DMS79 treated with DMSO at 0.1 percent for 48 hours (cell line): ENCODE results near the gene TRIM67.
A peak's percentile ranks its signal among the peaks of the same experiment; 100 is the strongest.
"Not testable (repeated sequence)": the region's sequence is repeated elsewhere in the genome, so short reads cannot be mapped to it uniquely, and the experiment has no call there.

Experiments used
- DNase-seq: peaks from one replicate; lab custom pipeline; 2025; lab: John Stamatoyannopoulos, UW

TRIM67 gene

DNA sequence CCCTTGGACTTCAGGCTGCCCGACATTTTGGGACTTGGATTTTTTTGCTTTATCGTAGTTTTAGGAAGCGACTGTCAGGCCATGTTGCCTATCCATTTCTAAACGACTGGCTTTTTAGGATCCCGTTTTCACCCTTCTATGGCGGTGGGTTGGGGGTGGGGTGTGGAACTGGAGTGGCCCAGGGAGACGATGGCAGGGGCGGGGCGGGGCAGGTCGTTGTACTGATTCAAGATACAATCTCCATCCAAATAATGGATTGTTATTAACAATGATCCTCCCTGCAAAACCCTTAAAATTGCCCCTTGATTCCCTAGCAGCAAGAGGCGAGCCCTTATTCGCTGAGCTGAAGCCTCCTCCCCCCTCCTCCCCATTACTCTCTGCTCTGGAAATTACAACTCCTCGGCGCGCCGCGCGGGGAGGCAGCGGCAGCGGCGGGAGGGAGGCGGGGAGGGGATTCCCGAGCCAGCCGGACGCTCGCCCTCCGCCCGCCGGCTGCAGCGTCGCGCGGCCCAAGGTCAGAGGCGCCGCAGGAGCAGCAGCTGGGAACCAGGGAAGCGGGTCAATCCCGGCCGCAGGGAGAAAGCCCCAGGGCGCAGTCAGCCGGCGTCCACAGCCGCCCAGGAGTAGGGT is at the start of gene TRIM67:
Gene TRIM67 (plus strand): TSS at position 392 of the 630 bp plus-strand sequence. CDS start 912 bp downstream, outside the sequence.
- DNase-seq = peak; percentile 47

GRCh38 chr1:231116738-231117137 is 45.1 kb upstream of the TRIM67 start:
- DNase-seq = no peak

DNA sequence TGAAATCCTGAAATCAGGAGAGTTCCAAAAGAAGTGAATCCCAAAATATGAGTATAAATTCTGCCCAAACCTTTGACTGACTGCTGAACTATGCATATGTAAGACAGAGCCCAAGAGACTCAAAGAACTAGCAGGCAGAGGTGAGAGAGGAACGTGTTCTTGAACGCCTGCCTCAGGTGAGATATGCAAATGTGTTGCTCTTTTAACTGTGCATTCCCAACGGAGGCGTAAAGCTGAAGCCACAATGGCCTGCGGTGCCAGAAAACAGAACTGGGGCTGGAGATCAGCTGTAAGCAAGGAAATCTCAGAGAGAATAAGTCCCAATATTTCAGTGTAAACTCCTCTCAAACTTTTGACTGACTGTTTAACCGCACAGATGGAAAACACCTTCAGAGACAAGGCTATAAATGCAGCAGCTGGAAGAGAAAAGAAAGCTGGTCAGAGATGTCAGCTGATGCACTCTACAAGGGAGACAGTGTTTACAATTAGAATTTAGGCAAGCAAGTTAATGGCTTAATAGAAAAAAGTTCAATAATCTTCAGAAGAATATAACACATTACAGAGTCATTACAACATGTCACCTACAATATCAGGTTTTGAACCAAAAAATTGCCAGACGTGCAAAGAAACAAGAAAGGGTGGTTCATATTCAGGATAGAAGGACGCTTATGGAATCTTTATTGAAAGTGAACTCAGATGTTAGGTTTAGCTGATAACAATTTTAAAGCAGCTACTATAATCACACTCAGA is 43.0 kb upstream of the TRIM67 start:
- DNase-seq = no peak

DNA sequence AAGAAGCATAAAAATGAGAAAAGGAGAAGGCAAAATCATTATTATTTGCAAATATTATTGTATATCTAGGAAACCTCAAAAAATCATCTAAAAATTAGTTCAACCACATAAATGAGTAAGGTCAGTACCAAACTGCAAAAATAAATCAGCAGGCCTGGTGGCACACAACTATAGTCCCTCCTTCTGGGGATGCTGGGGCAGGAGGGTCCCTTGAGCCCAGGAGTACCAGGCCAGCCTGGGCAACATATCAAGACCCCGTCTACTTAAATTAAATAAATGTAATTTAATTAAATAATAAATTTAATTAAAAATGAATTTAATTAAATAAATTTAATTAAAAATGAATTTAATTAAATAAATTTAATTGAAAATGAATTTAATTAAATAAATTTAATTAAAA is 40.3 kb upstream of the TRIM67 start:
- no peak for DNase-seq

DNA sequence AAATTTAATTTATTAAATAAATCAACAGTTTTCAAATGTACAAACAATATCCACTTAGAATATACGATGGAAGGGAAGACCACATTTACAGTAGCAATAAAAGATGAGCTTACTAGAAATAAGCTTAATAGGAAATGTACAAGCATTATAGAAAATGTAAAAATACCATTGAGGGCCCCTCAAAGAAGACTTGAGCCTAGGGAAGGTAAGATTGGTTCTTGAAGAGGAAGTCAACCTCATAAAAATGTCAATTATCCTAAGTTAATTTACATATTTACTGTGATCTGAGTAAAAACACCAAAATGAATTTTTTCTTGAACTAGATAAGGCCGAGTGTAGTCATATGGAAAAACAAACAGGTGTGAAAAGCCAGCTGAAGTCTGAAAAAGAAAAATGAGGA is 39.7 kb upstream of the TRIM67 start:
- no peak for DNase-seq

DNA sequence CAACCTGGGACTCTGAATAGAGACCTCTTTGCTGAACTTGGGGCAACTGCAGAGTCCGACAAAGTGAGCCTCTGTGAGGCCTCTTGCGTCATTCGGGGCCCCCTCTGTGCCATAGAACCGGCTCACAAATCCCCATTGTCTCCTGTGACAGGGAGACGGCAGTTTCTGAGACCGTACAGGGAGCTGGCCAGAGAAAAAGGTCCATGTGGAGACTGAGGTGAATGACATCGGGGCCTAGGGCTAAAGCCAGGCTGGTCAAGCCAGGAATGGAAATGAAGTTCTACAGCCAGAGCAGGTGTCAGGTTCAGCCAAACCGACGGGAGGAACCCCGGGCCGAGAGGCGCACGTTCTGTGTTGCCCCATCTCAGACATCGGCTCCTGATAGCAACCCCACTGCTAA is 37.1 kb upstream of the TRIM67 start:
- DNase-seq = no peak

DNA sequence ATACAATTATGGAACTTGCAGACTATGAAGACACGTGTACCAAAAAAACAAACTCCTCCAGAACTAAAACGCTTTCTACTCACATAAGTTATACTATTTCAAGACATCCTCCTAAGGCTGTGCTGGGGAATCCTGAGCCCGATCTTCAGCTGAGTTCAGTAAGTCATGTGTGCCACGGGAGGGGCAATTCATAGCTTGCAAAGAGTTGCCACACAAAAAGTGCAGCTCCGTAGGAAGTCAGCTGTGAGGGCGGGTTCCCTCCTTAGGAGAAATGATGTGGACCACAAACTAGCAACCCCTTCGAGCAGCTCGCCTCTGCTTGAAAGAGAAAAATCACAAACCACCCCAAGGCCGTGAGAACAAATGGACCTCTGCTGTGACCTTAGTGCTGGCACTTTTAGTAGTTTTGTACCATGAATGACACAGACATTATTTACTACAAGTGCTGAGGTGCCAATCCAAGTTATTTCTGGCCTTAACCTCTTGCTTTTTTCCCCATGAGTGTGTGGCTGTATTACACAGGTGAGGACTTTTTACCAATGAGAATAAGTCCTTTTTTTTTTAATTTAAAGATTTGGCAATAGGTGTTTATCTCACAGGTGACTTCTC is 35.8 kb upstream of the TRIM67 start:
- no peak for DNase-seq

DNA sequence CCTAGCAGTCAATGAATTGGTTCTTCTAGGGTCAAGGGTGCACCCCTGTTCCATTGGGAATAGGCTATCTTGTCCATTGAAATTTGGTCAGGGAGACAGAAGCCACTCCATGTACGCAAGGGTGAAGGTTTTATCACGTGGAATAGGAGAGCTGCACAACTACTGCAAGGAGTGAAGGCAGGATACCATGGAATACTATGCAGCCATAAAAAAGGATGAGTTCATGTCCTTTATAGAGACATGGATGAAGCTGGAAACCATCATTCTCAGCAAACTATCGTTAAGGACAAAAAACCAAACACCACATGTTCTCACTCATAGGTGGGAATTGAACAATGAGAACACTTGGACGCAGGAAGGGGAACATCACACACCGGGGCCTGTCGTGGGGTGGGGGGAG is 34.8 kb upstream of the TRIM67 start:
- not testable (repeated sequence) for DNase-seq

DNA sequence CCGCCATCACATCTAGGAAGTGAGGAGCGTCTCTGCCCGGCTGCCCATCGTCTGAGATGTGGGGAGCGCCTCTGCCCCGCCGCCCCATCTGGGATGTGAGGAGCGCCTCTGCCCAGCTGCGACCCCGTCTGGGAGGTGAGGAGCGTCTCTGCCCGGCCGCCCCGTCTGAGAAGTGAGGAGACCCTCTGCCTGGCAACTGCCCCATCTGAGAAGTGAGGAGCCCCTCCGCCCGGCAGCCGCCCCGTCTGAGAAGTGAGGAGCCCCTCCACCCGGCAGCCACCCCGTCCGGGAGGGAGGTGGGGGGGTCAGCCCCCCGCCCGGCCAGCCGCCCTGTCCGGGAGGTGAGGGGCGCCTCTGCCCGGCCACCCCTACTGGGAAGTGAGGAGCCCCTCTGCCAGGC is 33.4 kb upstream of the TRIM67 start:
- DNase-seq = not testable (repeated sequence)

DNA sequence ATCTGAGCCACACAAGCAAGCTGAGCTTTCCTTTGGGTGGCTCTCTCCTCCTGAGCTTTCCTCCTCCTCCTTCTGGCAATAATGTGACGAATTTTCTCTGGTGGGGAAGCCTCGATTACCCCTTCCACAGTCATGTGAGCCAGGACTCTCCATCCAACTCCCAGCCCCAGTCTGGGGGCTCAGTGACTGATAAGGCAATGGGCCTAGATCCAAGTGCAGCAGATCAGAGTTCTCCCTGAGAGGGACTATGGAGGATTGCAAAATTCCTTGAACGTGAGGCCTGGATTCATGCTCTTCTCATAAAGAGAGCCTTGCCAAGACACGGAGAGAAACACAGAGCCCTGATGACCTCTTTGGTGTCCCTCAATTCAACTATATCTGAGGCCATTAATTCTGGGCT is 31.3 kb upstream of the TRIM67 start:
- DNase-seq = no peak

GRCh38 chr1:231132591-231132990 is 29.3 kb upstream of the TRIM67 start:
- not testable (repeated sequence) for DNase-seq

DNA sequence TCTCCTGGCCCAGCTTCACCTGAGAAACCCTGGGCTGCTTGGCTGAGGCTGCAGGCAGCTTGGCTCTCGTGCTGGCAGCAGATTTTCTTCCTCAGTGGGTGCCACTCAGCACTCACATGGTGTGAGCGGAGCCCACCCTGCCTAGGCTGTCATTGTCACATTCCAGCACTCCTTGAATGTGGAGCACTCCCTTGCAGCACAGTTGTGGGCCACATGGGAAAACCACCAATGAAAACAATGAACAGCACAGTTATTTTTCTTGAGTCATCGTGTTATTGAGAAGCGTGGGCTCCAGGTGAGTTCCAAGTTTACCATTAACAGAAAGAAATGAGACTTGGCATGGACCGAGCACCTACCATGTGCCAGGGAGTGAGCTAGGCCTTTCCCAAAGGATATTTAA is 27.2 kb upstream of the TRIM67 start:
- DNase-seq = no peak

GRCh38 chr1:231138236-231138635 is 23.6 kb upstream of the TRIM67 start:
- DNase-seq = no peak

DNA sequence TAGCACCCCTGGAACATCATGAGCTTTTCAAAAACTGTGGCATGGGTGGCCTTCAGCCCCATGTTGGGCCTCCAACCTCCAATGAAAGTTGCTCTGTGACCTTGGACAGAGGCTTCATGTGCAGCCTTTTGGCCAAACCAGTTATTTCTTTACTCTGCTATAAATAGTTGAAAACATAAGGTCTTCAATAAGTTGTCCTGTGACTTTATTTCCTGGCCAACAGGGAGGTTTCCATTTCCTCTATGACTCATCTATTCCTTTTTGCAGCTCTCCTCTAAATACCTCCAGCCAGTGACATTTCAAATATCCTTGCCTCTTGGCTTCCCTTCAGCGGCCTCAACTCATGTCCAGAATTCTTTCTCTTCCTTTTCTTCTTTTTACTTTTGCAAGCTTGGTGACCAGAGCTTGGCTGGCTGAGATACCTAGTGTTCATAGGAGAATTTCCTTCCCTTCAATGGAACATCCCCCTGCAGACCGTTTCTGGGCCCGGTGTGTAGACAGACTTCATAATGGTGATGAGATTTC is 22.7 kb upstream of the TRIM67 start:
- no peak for DNase-seq

- DNase-seq = no peak
Observed at GRCh38 chr1:231139659-231140654, 21.9 kb upstream of the TRIM67 start.

DNA sequence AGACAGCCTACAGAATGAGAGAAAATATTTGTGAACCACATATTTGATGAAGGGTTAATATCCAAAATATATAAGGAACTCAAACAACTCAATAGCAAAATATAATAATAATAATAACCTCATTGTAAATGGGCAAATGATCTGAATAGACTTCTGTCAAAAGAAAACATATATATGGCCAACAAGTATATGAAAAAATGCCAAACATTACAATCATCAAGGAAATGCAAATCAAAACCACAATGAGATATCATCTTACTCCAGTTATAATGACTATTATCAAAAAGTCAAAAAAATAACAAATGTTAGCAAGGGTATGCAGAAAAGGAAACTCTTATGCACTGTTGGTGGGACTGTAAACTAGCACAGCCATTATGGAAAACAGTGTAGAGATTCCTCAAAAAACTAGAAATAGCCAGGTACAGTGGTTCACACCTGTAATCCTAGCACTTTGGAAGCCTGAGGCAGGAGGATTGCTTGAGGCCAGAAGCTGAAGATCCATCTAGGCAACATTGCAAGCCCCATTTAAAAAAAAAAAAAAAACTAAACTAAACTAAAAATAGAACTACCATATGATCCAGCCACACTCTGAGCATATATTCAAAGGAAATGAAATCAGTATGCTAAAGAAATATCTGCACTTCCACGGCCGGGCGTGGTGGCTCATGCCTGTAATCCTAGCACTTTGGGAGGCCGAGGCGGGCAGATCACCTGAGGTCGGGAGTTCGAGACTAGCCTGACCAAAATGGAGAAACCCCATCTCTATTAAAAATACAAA is 17.3 kb upstream of the TRIM67 start:
- no peak for DNase-seq

DNA sequence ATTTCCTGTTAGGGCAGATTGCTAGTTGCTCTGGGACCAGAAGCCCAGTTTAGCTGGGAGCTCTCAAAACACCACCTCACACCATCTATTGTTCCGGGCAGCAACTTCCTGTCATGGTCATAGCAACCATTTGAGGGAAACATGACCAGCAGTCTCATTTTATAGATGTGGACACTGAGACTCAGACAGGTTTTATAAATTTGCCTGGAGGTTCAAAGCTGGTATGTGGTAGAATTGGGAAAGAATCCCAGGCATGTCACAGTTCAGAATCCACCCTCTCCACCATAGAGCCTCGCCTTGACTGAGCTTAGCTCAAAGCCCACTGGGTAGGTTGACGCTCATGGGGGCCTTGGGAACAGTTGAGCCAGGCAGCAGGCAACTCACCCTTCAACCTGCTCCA is 14.0 kb upstream of the TRIM67 start:
- DNase-seq = no peak

- no peak for DNase-seq
Observed at GRCh38 chr1:231151811-231152210, 10.0 kb upstream of the TRIM67 start.

DNA sequence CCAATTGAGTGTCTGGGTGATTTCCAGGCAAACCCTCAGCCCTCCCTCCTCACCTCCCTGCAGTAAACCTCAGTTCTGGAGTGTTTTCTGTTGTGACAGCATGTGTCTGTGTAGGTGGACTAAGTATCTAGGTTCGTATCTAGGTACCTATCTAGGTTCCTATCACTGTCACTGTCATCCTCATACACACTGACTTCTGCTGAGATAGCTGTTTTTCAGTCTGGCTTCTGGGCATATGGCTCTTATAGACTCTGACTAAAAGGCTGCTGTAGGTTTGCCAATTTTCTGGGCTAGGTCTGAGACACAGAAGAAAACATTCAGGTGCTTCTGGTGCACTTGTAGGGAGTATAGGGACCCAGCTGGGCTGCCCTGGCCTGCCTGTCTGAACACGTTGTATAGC is 8.1 kb upstream of the TRIM67 start:
- DNase-seq = peak; percentile 93

DNA sequence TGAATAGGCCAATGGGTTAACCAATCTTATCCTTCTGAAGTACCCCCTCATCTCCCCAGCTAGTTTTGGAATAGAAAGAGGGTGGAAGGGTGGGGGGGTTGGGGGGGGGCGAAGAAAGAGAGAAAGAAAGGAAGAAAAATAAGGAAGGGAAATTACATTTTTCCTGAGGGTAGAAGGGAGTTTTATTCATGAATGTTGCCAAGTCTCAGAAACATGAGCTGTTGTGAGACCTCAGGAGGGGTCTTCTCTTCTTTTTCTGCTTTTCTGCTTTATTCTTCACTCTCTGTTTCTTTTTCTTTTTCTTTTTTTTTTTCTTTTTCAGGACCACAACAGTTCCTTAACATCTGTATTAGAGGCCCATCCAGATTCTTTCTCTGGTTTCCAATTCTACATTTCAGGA is 6.0 kb upstream of the TRIM67 start:
- DNase-seq = no peak

- no peak for DNase-seq
Observed at GRCh38 chr1:231157311-231157710, 4.5 kb upstream of the TRIM67 start.
